ENCODE measurements around the gene C19orf25.
A peak's percentile ranks its signal among the peaks of the same experiment; 100 is the strongest.

Gene C19orf25

DNA sequence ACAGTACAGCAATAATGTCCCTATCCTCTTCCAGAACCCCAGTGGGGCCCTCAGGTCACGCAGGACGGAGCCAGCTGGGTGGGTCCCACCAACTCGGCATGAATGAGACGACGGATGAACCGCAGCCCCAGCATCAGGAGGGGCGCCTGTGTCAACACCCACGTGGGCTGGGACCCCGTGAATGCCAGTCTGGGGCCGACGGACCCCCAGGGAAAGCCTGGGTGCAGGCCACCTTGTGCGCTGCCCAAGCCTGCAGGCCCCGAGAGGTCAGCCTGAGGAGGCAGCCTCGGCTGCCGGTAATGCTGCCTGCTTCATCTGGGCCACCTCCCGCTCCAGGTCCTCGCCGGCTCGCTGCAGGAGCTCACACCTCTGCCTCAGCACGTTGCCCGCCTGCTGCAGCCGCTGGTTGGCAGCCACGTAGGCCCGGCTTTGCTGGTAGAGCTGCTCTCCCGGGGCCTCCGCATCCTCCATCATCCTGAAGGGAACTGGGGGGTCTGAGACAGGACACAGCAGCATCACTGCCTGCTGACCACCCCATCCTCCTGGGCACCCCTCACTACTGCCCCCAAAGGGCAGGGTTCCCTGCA, 4.2 kb downstream of the C19orf25 start:
- DNase-seq: no peak

GRCh38 chr19:1474011-1474764, 4.8 kb downstream of the C19orf25 start:
- no peak for DNase-seq

DNA sequence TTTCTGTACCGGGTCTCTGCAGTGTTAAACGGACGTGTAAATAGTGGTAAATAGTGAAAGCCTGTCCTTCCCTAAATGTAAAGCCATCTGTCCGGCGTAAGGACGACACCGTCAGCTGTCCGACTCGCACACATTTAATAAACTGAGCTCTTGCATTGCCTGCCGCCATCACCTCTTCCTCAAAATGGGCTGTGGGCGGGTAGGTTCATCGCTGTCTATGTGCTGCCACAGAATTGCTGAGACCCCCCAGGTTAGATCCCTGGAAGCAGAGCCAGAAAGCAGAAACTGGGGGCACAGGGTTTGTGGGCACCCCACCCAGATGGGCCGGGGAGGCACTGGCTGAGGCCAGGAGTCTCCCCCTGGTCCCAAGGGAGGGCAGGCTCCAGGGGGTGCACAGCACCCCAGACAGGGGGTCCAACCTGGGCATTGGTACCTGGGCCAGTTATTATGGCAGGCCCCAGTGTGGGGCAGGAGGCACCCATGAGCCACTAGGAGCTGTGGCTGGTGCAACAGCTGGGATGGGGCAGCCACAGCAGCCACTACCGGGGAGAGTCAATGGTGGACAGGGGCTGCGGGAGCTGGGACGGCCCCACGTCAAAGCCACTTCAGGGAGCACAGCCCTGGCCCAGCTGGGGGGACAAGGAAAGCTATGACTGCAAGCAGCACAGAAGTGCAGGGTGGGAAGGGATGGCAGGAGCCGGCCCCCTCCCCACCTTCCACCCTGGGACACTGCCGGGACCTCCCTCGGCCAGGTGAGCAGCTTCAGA, 5.7 kb downstream of the C19orf25 start:
- no peak for DNase-seq

GRCh38 chr19:1472231-1473084, 6.6 kb downstream of the C19orf25 start:
- DNase-seq: no peak

DNA sequence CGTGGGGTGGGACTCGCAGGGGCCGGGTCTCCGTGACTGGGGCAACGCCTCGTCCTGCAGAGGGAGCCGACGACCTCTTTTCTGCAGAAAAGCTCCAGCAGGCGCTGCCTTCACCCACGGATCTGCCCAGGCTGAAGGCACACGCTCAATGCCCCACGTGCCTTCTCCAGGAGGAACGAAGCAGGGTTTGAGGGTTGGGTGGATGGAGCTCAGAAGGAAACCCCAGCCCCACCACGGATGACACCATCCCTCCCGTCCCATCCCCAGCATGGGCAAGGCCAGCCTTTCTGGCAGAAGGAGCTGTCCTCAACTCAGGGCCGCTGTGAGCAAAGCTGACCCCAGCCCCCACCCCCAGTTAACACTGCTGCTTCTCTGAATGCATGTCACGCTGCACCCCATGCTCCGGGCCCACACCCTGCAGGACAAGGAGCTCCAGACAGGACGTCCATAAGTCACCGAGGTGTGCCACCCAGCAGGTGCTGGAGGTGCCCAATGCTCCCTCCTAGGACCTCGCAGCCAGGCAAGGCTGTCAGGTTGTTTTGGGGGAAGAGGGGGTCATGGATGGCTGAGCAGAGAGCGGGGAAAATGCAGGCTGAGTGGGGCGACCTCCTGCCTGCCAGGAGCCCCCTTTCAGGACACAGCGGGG, 7.4 kb downstream of the C19orf25 start:
- DNase-seq: no peak

DNA sequence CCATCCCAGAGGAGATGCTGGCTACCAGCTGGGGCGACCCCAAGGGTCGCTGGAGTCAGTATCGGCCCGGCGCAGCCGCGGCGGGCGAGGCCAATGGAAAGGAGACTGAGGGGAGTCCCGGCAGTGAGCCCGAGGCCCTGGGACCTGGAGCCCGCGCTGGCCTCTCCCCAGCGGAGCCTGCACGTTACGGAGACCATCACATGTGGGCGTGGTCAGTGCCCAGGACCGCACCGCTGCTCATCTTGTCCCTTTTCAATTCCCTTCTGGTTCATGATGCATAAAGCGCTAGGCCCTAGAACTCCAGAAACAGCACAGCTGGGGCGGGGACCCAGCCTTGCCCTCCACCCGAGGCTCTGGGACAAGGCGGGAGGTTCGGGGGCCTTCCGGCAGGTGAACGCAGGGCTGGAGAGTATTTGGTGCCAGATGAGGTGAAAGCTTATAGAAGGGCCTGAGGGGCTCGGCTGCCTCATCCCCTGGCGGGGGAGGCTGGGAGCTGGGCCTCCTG, 8.0 kb downstream of the C19orf25 start:
- DNase-seq: no peak

DNA sequence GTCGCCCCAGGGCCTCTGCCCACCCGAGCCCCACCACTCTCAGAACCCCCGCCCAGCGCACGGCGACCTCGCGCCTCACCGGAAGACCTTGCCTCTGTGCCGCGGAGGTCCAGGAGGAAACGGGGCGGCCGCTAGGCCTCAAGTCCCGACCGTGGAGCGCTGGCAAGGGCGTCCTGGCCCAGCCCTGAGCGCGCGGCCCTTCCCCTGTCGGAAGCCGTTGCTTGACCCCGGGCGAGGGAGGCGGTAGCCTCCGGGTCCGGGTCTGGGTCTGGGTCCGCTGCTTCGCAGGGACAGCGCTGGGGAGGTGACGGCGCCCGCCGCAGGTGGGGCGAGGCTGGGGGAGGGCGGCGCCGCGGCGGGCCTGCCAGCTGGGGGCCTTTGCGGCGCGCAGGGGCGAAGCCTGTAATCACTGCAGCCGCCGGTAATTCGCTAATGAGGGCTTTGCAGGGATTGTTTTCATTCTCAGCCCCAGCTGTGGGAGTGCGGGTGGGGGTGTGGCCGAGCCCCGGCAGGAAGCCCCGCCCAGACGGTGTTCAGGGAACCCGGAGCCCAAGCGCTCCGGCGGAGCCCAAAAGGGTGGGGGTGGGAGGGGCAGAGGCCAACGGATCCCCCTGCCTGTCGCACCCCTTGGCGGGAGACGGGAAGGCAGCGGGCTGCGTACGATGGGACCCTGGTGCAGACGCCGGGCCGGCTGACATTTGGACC, 8.6 kb downstream of the C19orf25 start:
- DNase-seq: peak; percentile 74

GRCh38 chr19:1470055-1470304, 9.0 kb downstream of the C19orf25 start:
- no peak for DNase-seq

DNA sequence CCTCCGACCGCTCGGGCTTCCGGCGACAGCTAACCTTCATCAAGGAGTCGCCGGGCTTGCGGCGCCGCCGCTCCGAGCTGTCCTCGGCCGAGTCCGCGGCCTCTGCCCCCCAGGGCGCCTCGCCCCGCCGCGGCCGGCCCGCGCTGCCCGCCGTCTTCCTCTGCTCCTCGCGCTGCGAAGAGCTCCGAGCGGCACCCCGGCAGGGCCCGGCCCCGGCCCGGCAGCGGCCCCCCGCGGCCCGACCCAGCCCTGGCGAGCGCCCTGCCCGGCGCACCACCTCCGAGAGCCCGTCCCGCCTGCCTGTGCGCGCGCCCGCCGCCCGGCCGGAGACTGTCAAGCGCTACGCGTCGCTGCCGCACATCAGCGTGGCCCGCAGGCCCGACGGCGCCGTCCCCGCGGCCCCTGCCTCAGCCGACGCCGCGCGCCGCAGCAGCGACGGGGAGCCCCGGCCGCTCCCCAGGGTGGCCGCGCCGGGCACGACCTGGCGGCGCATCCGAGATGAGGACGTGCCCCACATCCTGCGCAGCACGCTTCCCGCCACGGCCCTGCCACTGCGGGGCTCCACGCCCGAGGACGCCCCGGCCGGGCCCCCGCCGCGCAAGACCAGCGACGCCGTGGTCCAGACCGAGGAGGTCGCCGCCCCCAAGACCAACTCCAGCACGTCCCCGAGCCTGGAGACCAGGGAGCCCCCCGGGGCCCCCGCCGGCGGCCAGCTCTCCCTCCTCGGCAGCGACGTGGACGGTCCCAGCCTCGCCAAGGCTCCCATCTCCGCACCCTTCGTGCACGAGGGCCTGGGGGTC, 9.6 kb downstream of the C19orf25 start:
- no peak for DNase-seq

DNA sequence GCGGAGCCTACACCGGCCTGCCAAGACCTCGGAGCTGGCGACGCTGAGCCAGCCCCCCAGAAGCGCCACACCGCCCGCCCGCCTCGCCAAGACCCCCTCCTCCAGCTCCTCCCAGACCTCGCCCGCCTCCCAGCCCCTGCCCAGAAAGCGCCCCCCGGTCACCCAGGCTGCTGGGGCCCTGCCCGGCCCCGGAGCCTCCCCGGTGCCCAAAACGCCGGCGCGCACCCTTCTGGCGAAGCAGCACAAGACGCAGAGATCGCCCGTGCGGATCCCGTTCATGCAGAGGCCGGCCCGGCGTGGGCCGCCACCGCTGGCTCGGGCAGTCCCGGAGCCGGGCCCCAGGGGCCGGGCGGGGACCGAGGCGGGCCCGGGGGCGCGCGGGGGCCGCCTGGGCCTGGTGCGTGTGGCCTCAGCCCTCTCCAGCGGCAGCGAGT, 10.2 kb downstream of the C19orf25 start:
- DNase-seq: no peak

- no peak for DNase-seq
These were observed 10.7 kb downstream of the C19orf25 start for GRCh38 chr19:1468274-1468820.

GRCh38 chr19:1467490-1468273, 11.3 kb downstream of the C19orf25 start:
- no peak for DNase-seq

- no peak for DNase-seq
These were observed 11.9 kb downstream of the C19orf25 start for GRCh38 chr19:1467215-1467489.

DNA sequence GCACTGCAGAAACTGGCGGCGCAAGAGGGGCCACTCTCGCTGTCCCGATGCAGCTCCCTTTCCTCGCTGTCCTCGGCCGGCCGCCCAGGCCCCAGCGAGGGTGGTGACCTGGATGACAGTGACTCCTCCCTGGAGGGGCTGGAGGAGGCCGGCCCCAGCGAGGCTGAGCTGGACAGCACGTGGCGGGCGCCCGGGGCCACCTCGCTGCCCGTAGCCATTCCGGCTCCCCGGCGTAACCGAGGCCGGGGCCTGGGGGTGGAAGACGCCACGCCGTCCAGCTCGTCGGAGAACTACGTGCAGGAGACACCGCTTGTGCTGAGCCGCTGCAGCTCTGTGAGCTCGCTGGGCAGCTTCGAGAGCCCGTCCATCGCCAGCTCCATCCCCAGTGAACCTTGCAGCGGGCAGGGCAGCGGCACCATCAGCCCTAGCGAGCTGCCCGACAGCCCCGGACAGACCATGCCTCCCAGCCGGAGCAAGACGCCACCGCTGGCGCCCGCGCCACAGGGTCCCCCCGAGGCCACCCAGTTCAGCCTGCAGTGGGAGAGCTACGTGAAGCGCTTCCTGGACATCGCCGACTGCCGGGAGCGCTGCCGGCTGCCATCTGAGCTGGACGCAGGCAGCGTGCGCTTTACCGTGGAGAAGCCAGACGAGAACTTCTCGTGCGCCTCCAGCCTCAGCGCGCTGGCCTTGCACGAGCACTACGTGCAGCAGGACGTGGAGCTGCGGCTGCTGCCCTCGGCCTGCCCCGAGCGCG, 12.4 kb downstream of the C19orf25 start:
- DNase-seq: no peak

GRCh38 chr19:1466018-1466460, 13.0 kb downstream of the C19orf25 start:
- no peak for DNase-seq

- no peak for DNase-seq
These were observed 13.6 kb downstream of the C19orf25 start for GRCh38 chr19:1465191-1466016.

DNA sequence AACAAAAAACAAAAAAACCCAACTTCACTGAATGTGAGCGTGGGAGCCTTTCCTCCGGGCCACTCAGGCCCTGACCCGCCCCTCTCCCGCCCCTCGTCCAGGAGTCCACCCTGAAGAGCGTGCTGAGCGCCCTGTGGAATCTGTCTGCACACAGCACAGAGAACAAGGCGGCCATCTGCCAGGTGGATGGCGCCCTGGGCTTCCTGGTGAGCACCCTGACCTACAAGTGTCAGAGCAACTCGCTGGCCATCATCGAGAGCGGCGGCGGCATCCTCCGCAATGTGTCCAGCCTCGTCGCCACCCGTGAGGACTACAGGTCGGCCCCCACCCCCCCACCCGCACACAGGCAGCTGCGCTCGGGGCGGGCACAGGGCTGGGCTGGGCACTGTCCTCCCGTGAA, 17.2 kb downstream of the C19orf25 start:
- no peak for DNase-seq

All from activated CD4-positive, alpha-beta T cell treated with anti-CD3 and anti-CD28 coated beads, Interleukin-2, amount 50 U/mL, for 4 hours (primary cell).